PC-3 (cell line): ENCODE measurements around the gene KLF16.

Experiments
- EZH2 ChIP-seq: fragments of 300-600 bp; sonication (generic); IDR thresholded peaks from one replicate; pipeline ENCODE4 v1.6.1; 2017; ENCODE audit warnings: antibody characterized with exemption, mild to moderate bottlenecking, low read length; ENCODE audit not compliant: unreplicated experiment
- EZH2phosphoT487 ChIP-seq: fragments of 300-600 bp; sonication (generic); IDR thresholded peaks from 2 replicates; pipeline ENCODE4 v1.6.1; 2018; ENCODE audit warnings: mild to moderate bottlenecking, antibody characterized with exemption, low read length, borderline replicate concordance
- TF ChIP-seq, protein P1 (sequence below): fragments of 300-600 bp; sonication (generic); conservative IDR thresholded peaks from 2 replicates; pipeline ENCODE4 v1.5.1; 2017; ENCODE audit warnings: antibody characterized with exemption, low read depth, mild to moderate bottlenecking, low read length

DNA sequence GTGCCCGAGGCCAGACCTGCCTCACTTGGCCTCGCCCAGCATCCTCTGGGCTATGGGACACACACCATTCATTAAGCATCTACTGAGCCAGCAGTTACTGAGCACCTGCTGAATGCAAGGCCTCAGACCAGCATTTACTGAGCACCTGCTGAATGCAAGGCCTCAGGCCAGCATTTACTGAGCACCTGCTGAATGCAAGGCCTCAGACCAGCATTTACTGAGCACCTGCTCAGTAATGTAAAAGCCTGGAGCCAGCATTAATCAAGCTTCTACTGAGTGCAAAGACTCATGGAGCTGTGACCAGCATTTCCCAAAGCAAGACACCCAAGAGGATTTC, 55.0 kb downstream of the KLF16 start:
- TF ChIP-seq, protein P1, sequence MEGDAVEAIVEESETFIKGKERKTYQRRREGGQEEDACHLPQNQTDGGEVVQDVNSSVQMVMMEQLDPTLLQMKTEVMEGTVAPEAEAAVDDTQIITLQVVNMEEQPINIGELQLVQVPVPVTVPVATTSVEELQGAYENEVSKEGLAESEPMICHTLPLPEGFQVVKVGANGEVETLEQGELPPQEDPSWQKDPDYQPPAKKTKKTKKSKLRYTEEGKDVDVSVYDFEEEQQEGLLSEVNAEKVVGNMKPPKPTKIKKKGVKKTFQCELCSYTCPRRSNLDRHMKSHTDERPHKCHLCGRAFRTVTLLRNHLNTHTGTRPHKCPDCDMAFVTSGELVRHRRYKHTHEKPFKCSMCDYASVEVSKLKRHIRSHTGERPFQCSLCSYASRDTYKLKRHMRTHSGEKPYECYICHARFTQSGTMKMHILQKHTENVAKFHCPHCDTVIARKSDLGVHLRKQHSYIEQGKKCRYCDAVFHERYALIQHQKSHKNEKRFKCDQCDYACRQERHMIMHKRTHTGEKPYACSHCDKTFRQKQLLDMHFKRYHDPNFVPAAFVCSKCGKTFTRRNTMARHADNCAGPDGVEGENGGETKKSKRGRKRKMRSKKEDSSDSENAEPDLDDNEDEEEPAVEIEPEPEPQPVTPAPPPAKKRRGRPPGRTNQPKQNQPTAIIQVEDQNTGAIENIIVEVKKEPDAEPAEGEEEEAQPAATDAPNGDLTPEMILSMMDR = no peak
- TF ChIP-seq EZH2 (no peak), EZH2phosphoT487 (no peak)
